ENCODE data around the gene TAMM41. TPM values are rescaled to one million over a fixed set of nuclear protein-coding genes. Genes with fewer than 3 reads are reported as not detected.
"Not testable (repeated sequence)": the region's sequence is repeated elsewhere in the genome, so short reads cannot be mapped to it uniquely, and the experiment has no call there.

TAMM41 gene
- total RNA-seq, 4 donors from 2014 or later = 3.6 to 26.8 (median 6.5) TPM

DNA sequence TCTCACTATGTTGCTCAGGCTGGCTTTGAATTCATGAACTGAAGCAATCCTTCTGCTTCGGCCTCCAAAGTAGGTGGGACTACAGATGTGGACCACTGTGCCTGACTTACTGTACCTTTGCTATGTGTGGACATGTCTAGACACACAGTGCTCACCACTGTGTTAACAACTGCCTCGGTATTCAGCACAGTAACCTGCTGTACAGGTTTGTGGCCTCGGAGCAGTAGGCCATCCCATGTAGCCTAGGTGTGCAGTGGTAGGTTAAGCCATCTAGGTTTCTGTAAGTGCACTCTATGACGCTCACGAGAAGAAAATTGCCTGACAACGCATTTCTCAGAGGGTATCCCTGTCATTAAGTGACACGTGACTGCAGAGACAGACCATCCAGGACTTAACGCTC is 70.3 kb downstream of the TAMM41 start:
- Histone ChIP-seq H3K4me1 (no peaks in the 10 kb centered on the region), H3K4me3 (no peak overlapping the region), H3K36me3 (peaks cover 0 to 25% of the 10 kb centered on the region in 2 donors), H3K27ac (no peak overlapping the region), H3K27me3 (no peaks in the 10 kb centered on the region), H3K9me3 (no peaks in the 10 kb centered on the region)
- WGBS, 2 donors (ENCODE audit: low coverage in 1 of 2) = 96% methylated on average over 4 of the region's 8 CpGs; no CpG with 5 or more reads in 1 of the 2 donors
- no peak for ATAC-seq
- TF ChIP-seq, protein P1, sequence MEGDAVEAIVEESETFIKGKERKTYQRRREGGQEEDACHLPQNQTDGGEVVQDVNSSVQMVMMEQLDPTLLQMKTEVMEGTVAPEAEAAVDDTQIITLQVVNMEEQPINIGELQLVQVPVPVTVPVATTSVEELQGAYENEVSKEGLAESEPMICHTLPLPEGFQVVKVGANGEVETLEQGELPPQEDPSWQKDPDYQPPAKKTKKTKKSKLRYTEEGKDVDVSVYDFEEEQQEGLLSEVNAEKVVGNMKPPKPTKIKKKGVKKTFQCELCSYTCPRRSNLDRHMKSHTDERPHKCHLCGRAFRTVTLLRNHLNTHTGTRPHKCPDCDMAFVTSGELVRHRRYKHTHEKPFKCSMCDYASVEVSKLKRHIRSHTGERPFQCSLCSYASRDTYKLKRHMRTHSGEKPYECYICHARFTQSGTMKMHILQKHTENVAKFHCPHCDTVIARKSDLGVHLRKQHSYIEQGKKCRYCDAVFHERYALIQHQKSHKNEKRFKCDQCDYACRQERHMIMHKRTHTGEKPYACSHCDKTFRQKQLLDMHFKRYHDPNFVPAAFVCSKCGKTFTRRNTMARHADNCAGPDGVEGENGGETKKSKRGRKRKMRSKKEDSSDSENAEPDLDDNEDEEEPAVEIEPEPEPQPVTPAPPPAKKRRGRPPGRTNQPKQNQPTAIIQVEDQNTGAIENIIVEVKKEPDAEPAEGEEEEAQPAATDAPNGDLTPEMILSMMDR (IDR thresholded peaks at IDR 0.05) = no peak
- TF ChIP-seq POLR2AphosphoS5 (IDR thresholded peaks at IDR 0.05) (no peak), POLR2A (IDR thresholded peaks at IDR 0.05) (no peak), EP300 (IDR thresholded peaks at IDR 0.05) (no peak)

DNA sequence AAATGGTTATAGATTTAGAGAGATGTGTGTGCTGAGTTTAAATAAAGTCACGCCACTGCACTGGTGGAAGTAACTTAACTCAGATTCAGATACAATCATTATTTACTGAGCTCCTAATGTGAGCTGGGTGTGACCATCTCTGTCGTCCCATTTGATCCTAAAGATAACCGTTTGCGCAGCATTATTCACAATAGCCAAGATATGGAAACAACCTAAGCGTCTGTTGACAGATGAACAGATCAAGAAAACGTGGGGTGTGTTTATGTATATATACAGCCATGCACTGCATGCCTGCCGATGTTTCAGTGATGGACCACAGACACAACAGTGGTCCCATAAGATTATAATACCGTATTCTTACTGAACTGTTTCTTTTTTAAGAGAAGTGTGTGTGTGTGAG is 71.2 kb downstream of the TAMM41 start:
- H3K4me3 ChIP-seq = no peak overlapping the region
- no peak for ATAC-seq
- H3K36me3 ChIP-seq = peaks cover 0 to 25% of the 10 kb centered on the region in 2 donors
- peaks cover 0 to 7% (median 5%) of the 10 kb centered on the region in 3 donors for H3K4me1 ChIP-seq
- TF ChIP-seq, protein P1 (IDR thresholded peaks at IDR 0.05) = no peak
- TF ChIP-seq POLR2AphosphoS5 (IDR thresholded peaks at IDR 0.05) (no peak), POLR2A (IDR thresholded peaks at IDR 0.05) (no peak), EP300 (IDR thresholded peaks at IDR 0.05) (no peak)
- 95% methylated on average over 8 of the region's 8 CpGs; no CpG with 5 or more reads in 1 of the 2 donors for WGBS, 2 donors (ENCODE audit: low coverage in 1 of 2)
- no peak overlapping the region for H3K27ac ChIP-seq
- H3K9me3 ChIP-seq = no peaks in the 10 kb centered on the region
- no peaks in the 10 kb centered on the region for H3K27me3 ChIP-seq

DNA sequence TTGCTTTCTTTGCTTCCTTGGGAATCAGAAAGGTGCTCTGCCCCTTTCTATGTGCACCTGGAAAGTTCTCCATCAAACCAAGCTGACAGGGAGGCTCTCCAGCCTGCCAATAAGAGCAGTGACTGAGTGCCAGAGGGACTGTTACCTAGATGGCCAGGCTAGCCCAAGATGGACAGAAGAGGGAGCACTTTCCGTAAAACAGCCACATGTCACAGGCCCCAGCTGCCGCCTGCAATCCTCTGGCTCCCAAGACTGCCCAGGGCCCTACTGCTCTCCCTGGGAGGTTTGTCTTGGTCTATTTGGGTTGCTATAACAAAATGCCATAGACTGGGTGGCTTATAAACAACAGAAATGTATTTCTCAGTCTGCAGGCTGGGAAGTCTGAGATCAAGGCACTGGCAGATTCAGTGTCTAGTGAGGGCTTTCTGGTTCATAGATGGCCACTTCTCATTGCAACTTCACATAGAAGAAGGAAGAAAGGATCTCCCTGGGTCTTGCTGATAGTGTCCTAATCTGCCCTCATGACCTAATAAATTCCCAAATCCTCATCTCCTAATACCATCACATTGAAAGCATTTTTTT is 72.3 kb downstream of the TAMM41 start:
- H3K4me1 ChIP-seq = peaks cover 0 to 15% (median 10%) of the 10 kb centered on the region in 3 donors
- peaks cover 0 to 20% of the 10 kb centered on the region in 2 donors for H3K36me3 ChIP-seq
- H3K9me3 ChIP-seq = no peaks in the 10 kb centered on the region
- no peak overlapping the region for H3K27ac ChIP-seq
- no peak for ATAC-seq
- TF ChIP-seq POLR2AphosphoS5 (IDR thresholded peaks at IDR 0.05) = no peak
- TF ChIP-seq, protein P1 (IDR thresholded peaks at IDR 0.05) = peak in 2 of 4 experiments; percentile 11 to 53
- no peaks in the 10 kb centered on the region for H3K27me3 ChIP-seq
- H3K4me3 ChIP-seq = no peak overlapping the region
- no CpG with 5 or more reads among the region's 2 CpGs for WGBS, 2 donors (ENCODE audit: low coverage in 1 of 2)

DNA sequence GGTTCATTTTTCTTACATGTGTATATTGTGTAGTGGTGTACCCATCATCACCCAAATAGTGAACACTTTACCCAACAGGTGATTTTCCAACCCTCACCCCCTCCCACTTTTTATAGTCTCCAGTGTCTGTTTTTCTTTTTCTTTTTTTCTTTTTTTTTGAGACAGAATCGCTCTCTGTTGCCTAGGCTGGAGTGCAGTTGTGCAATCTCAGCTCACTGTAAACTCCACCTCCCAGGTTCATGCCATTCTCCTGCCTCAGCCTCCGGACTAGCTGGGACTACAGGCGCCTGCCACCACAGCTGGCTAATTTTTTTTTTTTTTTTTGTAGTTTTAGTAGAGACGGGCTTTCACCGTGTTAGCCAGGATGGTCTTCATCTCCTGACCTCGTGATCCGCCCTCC is 74.8 kb downstream of the TAMM41 start:
- H3K4me1 ChIP-seq = peaks cover 0 to 15% (median 10%) of the 10 kb centered on the region in 3 donors

DNA sequence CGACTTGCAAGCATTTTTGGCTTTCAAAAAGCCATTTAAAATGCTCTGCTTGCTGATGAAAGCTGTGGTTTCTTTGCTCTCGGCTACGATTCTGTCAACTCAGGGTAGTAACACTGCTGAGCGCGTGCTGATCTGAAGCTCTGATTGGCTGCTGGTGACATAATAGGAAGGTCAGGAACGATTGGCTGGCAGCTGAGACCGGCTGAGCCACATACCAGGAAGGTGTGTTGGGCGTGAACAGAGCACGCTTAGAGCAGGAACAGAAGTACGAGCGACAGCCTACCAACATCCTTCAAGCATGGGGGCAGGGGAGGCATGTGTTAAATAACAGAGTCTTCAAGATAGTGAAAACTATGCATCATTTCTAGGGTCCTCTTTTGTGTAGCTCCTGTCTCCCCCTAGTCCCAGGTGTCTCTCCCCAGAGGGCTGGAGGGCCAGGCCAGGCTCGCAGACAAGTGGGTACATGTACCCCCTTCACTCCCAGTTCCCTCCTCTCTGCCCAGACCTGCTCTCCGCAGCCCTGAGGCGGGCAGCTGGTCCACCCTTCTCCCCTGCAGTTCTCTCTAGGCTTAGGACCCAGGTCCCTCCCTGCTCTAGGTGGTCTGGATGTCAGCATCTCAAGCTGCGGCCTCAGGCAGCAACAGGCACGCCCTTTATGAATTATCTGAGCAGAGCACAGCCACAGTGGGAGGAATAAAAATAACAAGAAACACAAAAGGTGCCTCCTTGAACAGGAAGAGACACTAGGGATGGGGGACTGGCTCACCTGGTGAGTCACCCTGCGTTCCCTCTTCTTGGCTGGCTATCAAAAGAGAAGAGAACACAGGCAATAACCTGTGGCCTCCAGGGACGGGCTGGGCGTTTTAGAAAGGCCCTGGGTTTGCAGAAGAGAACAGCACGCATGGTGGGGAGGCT is 76.0 kb downstream of the TAMM41 start:
- Histone ChIP-seq H3K27ac (peak overlapping the region in 1 of 4 donors; percentile 5), H3K4me3 (peak overlapping the region in 1 of 2 donors; percentile 10)
- WGBS, 2 donors (ENCODE audit: low coverage in 1 of 2) = 16 to 32% methylated on average over 8 to 14 of the region's 20 CpGs

More for the DNA sequence above, 74.8 kb downstream of the TAMM41 start:
- not testable (repeated sequence) for H3K27me3 ChIP-seq, H3K36me3 ChIP-seq, ATAC-seq, H3K4me3 ChIP-seq, H3K9me3 ChIP-seq, H3K27ac ChIP-seq
- WGBS, 2 donors (ENCODE audit: low coverage in 1 of 2) = 72 to 77% methylated on average over 3 to 6 of the region's 7 CpGs

More for the DNA sequence above, 76.0 kb downstream of the TAMM41 start:
- Histone ChIP-seq H3K27me3 (no peaks in the 10 kb centered on the region), H3K4me1 (peaks cover 0 to 15% (median 10%) of the 10 kb centered on the region in 3 donors), H3K36me3 (no peaks in the 10 kb centered on the region), H3K9me3 (no peaks in the 10 kb centered on the region)
- ATAC-seq = peak; percentile 91
- TF ChIP-seq POLR2A (IDR thresholded peaks at IDR 0.05) (no peak), EP300 (IDR thresholded peaks at IDR 0.05) (no peak), POLR2AphosphoS5 (IDR thresholded peaks at IDR 0.05) (no peak)
- TF ChIP-seq, protein P1 (IDR thresholded peaks at IDR 0.05) = no peak

Data from gastroesophageal sphincter (tissue), 4 donors.